Measurements from ENCODE around the gene DCTN4. TPM values are rescaled to one million over a fixed set of nuclear protein-coding genes. Genes with fewer than 3 reads are reported as not detected.

DCTN4 gene
- total RNA-seq, 3 donors from 2014 or later, result 68.5 to 99.5 (median 83.4) TPM

GRCh38 chr5:150764530-150764929, 5.7 kb upstream of the DCTN4 start:
- TF ChIP-seq POLR2AphosphoS5 (IDR thresholded peaks at IDR 0.05) (no peak), CTCF (IDR thresholded peaks at IDR 0.05) (no peak)
- H3K27me3 ChIP-seq, result no peaks in the 10 kb centered on the region
- no peaks in the 10 kb centered on the region for H3K4me1 ChIP-seq
- no peak overlapping the region for H3K4me3 ChIP-seq
- intact Hi-C loops (cut with DNase I; ENCODE audit: low total_unique reads), result no loop called here
- H3K9me3 ChIP-seq, result no peaks in the 10 kb centered on the region
- DNase-seq (ENCODE audit: low spot score in 2 of 2), result no peak
- H3K27ac ChIP-seq, result peak overlapping the region in 1 of 2 donors; percentile 90
- no peaks in the 10 kb centered on the region for H3K36me3 ChIP-seq

GRCh38 chr5:150763023-150763769, 4.4 kb upstream of the DCTN4 start:
- Histone ChIP-seq H3K4me1 (no peaks in the 10 kb centered on the region), H3K27ac (peak overlapping the region; percentile 69 to 90), H3K36me3 (no peaks in the 10 kb centered on the region), H3K27me3 (no peaks in the 10 kb centered on the region), H3K9me3 (no peaks in the 10 kb centered on the region), H3K4me3 (no peak overlapping the region)
- TF ChIP-seq POLR2AphosphoS5 (IDR thresholded peaks at IDR 0.05), result peak; percentile 44 to 83 (median 77)
- no peak for TF ChIP-seq CTCF (IDR thresholded peaks at IDR 0.05)
- intact Hi-C loops (cut with DNase I; ENCODE audit: low total_unique reads), result no loop called here
- peak in 1 of 2 donors; percentile 72 for DNase-seq (ENCODE audit: low spot score in 2 of 2)

- DNase-seq (ENCODE audit: low spot score in 2 of 2), result no peak
- Histone ChIP-seq H3K9me3 (no peaks in the 10 kb centered on the region), H3K4me3 (no peak overlapping the region), H3K36me3 (no peaks in the 10 kb centered on the region), H3K4me1 (no peaks in the 10 kb centered on the region), H3K27me3 (no peaks in the 10 kb centered on the region), H3K27ac (peak overlapping the region; percentile 69 to 90)
- TF ChIP-seq POLR2AphosphoS5 (IDR thresholded peaks at IDR 0.05) (no peak), CTCF (IDR thresholded peaks at IDR 0.05) (no peak), POLR2A (IDR thresholded peaks at IDR 0.05) (no peak)
- intact Hi-C loops (cut with DNase I; ENCODE audit: low total_unique reads), result no loop called here
Observed at GRCh38 chr5:150762211-150762610, 3.4 kb upstream of the DCTN4 start.

GRCh38 chr5:150759334-150759583, 442 bp upstream of the DCTN4 start:
- Histone ChIP-seq H3K36me3 (no peaks in the 10 kb centered on the region), H3K4me1 (no peaks in the 10 kb centered on the region), H3K27ac (peak overlapping the region; percentile 91 to 99), H3K27me3 (no peaks in the 10 kb centered on the region), H3K9me3 (no peaks in the 10 kb centered on the region), H3K4me3 (peak overlapping the region; percentile 59 to 66 (median 62))
- no peak for DNase-seq (ENCODE audit: low spot score in 2 of 2)
- no peak for TF ChIP-seq CTCF (IDR thresholded peaks at IDR 0.05)
- TF ChIP-seq POLR2AphosphoS5 (IDR thresholded peaks at IDR 0.05), result no peak
- no peak for TF ChIP-seq POLR2A (IDR thresholded peaks at IDR 0.05)
- intact Hi-C loops (cut with DNase I; ENCODE audit: low total_unique reads), result no loop called here

- DNase-seq (ENCODE audit: low spot score in 2 of 2), result no peak
- Histone ChIP-seq H3K4me1 (no peaks in the 10 kb centered on the region), H3K4me3 (peak overlapping the region; percentile 59 to 66 (median 62)), H3K27me3 (no peaks in the 10 kb centered on the region), H3K9me3 (no peaks in the 10 kb centered on the region), H3K36me3 (no peaks in the 10 kb centered on the region), H3K27ac (peak overlapping the region; percentile 91 to 99)
- TF ChIP-seq POLR2A (IDR thresholded peaks at IDR 0.05) (no peak), CTCF (IDR thresholded peaks at IDR 0.05) (no peak), POLR2AphosphoS5 (IDR thresholded peaks at IDR 0.05) (no peak)
- intact Hi-C loops (cut with DNase I; ENCODE audit: low total_unique reads), result no loop called here
Observed at GRCh38 chr5:150758203-150758530, 650 bp downstream of the DCTN4 start.

Measured in breast epithelium (tissue), 4 donors.